GM18861 (cell line): ENCODE data around the gene COX14.
"Not testable (repeated sequence)": the region's sequence is repeated elsewhere in the genome, so short reads cannot be mapped to it uniquely, and the experiment has no call there.

Experiments used
- ATAC-seq: cut with Tn5 transposase; IDR thresholded peaks from one replicate; pipeline ENCODE4 v1.9.1; 2021; ENCODE audit not compliant: unreplicated experiment

COX14 gene

GRCh38 chr12:50111693-50112455 lies at the start of gene COX14:
COX14 (plus strand) TSS chr12:50112236; CDS start chr12:50120044, 7,808 bp downstream.
- ATAC-seq = peak; percentile 79

GRCh38 chr12:50062728-50063460 lies 49.1 kb upstream of the COX14 start:
- no peak for ATAC-seq

GRCh38 chr12:50065726-50066310 lies 46.2 kb upstream of the COX14 start:
- ATAC-seq = no peak

- no peak for ATAC-seq
These were observed 45.6 kb upstream of the COX14 start for GRCh38 chr12:50066402-50066801.

- ATAC-seq = no peak
These were observed 43.0 kb upstream of the COX14 start for GRCh38 chr12:50069069-50069468.

GRCh38 chr12:50069539-50069938 lies 42.5 kb upstream of the COX14 start:
- no peak for ATAC-seq

- no peak for ATAC-seq
These were observed 41.5 kb upstream of the COX14 start for GRCh38 chr12:50070314-50071060.

GRCh38 chr12:50072198-50072907 lies 39.7 kb upstream of the COX14 start:
- ATAC-seq = no peak

GRCh38 chr12:50073206-50073605 lies 38.8 kb upstream of the COX14 start:
- ATAC-seq = no peak

GRCh38 chr12:50073712-50074111 lies 38.3 kb upstream of the COX14 start:
- no peak for ATAC-seq

GRCh38 chr12:50074936-50075807 lies 36.9 kb upstream of the COX14 start:
- peak; percentile 69 for ATAC-seq

GRCh38 chr12:50075808-50076170 lies 36.2 kb upstream of the COX14 start:
- ATAC-seq = no peak

GRCh38 chr12:50077099-50077498 lies 34.9 kb upstream of the COX14 start:
- ATAC-seq = no peak

- ATAC-seq = no peak
These were observed 33.8 kb upstream of the COX14 start for GRCh38 chr12:50078281-50078680.

GRCh38 chr12:50079771-50080170 lies 32.3 kb upstream of the COX14 start:
- ATAC-seq = no peak

- no peak for ATAC-seq
These were observed 30.8 kb upstream of the COX14 start for GRCh38 chr12:50081096-50081808.

- no peak for ATAC-seq
These were observed 29.4 kb upstream of the COX14 start for GRCh38 chr12:50082644-50083043.

GRCh38 chr12:50083301-50083700 lies 28.7 kb upstream of the COX14 start:
- no peak for ATAC-seq

- not testable (repeated sequence) for ATAC-seq
These were observed 27.6 kb upstream of the COX14 start for GRCh38 chr12:50084409-50084774.
